B cell (primary cell): ENCODE data around the gene PRKCA.

ENCODE experiments used
- CTCF ChIP-seq: fragments of 200-600 bp; IDR thresholded peaks from one replicate; pipeline ENCODE4 v1.8.0; 2022; ENCODE audit warnings: antibody characterized with exemption, mild to moderate bottlenecking
- EZH2 ChIP-seq: IDR thresholded peaks from 2 replicates; pipeline ENCODE4 v1.6.1; 2012; ENCODE audit warnings: borderline replicate concordance, low read depth, mild to moderate bottlenecking, moderate library complexity, low read length; ENCODE audit not compliant: insufficient read depth, poor library complexity, severe bottlenecking

GRCh38 chr17:66406701-66407644, 104.6 kb downstream of the PRKCA start:
- TF ChIP-seq CTCF: no peak
- TF ChIP-seq EZH2: no peak
